ENCODE results near the gene IKZF1. TPM values are rescaled to one million over a fixed set of nuclear protein-coding genes. Genes with fewer than 3 reads are reported as not detected.

The IKZF1 gene
- polyA plus RNA-seq, 2 donors: 1.0 to 1.1 TPM

GRCh38 chr7:50306494-50307367, 2.2 kb downstream of the IKZF1 start:
- WGBS, 2 donors: 66% methylated on average over 10 of the region's 10 CpGs
- H3K36me3 ChIP-seq (ENCODE audit: control insufficient read depth in 2 of 2, insufficient read depth in 2 of 2, low read length in 1 of 2): no peaks in the 10 kb centered on the region
- peak overlapping the region in 1 of 2 donors; percentile 15 for H3K27ac ChIP-seq (ENCODE audit: low read depth in 2 of 2, low read length in 1 of 2)
- H3K9me3 ChIP-seq (ENCODE audit: control insufficient read depth in 2 of 2, insufficient read depth in 1 of 2, low read depth in 1 of 2, low read length in 1 of 2): peaks cover 0 to 3% of the 10 kb centered on the region in 2 donors
- H3K27me3 ChIP-seq (ENCODE audit: control insufficient read depth in 1 of 2, insufficient read depth in 2 of 2, low read length in 2 of 2): peaks cover 6 to 7% of the 10 kb centered on the region in 2 donors
- peaks cover 4 to 11% of the 10 kb centered on the region in 2 donors for H3K4me1 ChIP-seq (ENCODE audit: control insufficient read depth in 2 of 2, insufficient read depth in 2 of 2, low read length in 1 of 2)
- H3K4me3 ChIP-seq (ENCODE audit: low read depth in 1 of 2, low read length in 2 of 2): peak overlapping the region in 1 of 2 donors; percentile 16

- H3K4me3 ChIP-seq (ENCODE audit: low read depth in 1 of 2, low read length in 2 of 2): no peak overlapping the region
- 42 to 53% methylated on average over 10 of the region's 10 CpGs for WGBS, 2 donors
- H3K9me3 ChIP-seq (ENCODE audit: control insufficient read depth in 2 of 2, insufficient read depth in 1 of 2, low read depth in 1 of 2, low read length in 1 of 2): peaks cover 0 to 3% of the 10 kb centered on the region in 2 donors
- H3K27ac ChIP-seq (ENCODE audit: low read depth in 2 of 2, low read length in 1 of 2): no peak overlapping the region
- peaks cover 4 to 7% of the 10 kb centered on the region in 2 donors for H3K27me3 ChIP-seq (ENCODE audit: control insufficient read depth in 1 of 2, insufficient read depth in 2 of 2, low read length in 2 of 2)
- H3K36me3 ChIP-seq (ENCODE audit: control insufficient read depth in 2 of 2, insufficient read depth in 2 of 2, low read length in 1 of 2): no peaks in the 10 kb centered on the region
- peaks cover 4 to 11% of the 10 kb centered on the region in 2 donors for H3K4me1 ChIP-seq (ENCODE audit: control insufficient read depth in 2 of 2, insufficient read depth in 2 of 2, low read length in 1 of 2)
These were observed 3.0 kb downstream of the IKZF1 start for GRCh38 chr7:50307368-50308032.

GRCh38 chr7:50308203-50308531, 3.7 kb downstream of the IKZF1 start:
- no peak overlapping the region for H3K4me3 ChIP-seq (ENCODE audit: low read depth in 1 of 2, low read length in 2 of 2)
- H3K27ac ChIP-seq (ENCODE audit: low read depth in 2 of 2, low read length in 1 of 2): peak overlapping the region; percentile 54 to 61

GRCh38 chr7:50308532-50309385, 4.2 kb downstream of the IKZF1 start:
- Histone ChIP-seq H3K27me3 (ENCODE audit: control insufficient read depth in 1 of 2, insufficient read depth in 2 of 2, low read length in 2 of 2) (peaks cover 0 to 4% of the 10 kb centered on the region in 2 donors), H3K4me3 (ENCODE audit: low read depth in 1 of 2, low read length in 2 of 2) (no peak overlapping the region), H3K36me3 (ENCODE audit: control insufficient read depth in 2 of 2, insufficient read depth in 2 of 2, low read length in 1 of 2) (no peaks in the 10 kb centered on the region), H3K9me3 (ENCODE audit: control insufficient read depth in 2 of 2, insufficient read depth in 1 of 2, low read depth in 1 of 2, low read length in 1 of 2) (peaks cover 0 to 3% of the 10 kb centered on the region in 2 donors), H3K4me1 (ENCODE audit: control insufficient read depth in 2 of 2, insufficient read depth in 2 of 2, low read length in 1 of 2) (peaks cover 4 to 8% of the 10 kb centered on the region in 2 donors), H3K27ac (ENCODE audit: low read depth in 2 of 2, low read length in 1 of 2) (peak overlapping the region; percentile 1 to 54)
- 61 to 65% methylated on average over 18 of the region's 18 CpGs for WGBS, 2 donors

More at GRCh38 chr7:50308203-50308531, 3.7 kb downstream of the IKZF1 start:
- Histone ChIP-seq H3K36me3 (ENCODE audit: control insufficient read depth in 2 of 2, insufficient read depth in 2 of 2, low read length in 1 of 2) (no peaks in the 10 kb centered on the region), H3K4me1 (ENCODE audit: control insufficient read depth in 2 of 2, insufficient read depth in 2 of 2, low read length in 1 of 2) (peaks cover 4 to 11% of the 10 kb centered on the region in 2 donors), H3K9me3 (ENCODE audit: control insufficient read depth in 2 of 2, insufficient read depth in 1 of 2, low read depth in 1 of 2, low read length in 1 of 2) (peaks cover 0 to 3% of the 10 kb centered on the region in 2 donors), H3K27me3 (ENCODE audit: control insufficient read depth in 1 of 2, insufficient read depth in 2 of 2, low read length in 2 of 2) (peaks cover 0 to 7% of the 10 kb centered on the region in 2 donors)
- 67 to 74% methylated on average over 3 of the region's 3 CpGs for WGBS, 2 donors

- WGBS, 2 donors: 62 to 74% methylated on average over 3 of the region's 3 CpGs
- no peaks in the 10 kb centered on the region for H3K9me3 ChIP-seq (ENCODE audit: control insufficient read depth in 2 of 2, insufficient read depth in 1 of 2, low read depth in 1 of 2, low read length in 1 of 2)
- H3K27ac ChIP-seq (ENCODE audit: low read depth in 2 of 2, low read length in 1 of 2): no peak overlapping the region
- H3K4me3 ChIP-seq (ENCODE audit: low read depth in 1 of 2, low read length in 2 of 2): no peak overlapping the region
- H3K27me3 ChIP-seq (ENCODE audit: control insufficient read depth in 1 of 2, insufficient read depth in 2 of 2, low read length in 2 of 2): no peaks in the 10 kb centered on the region
- H3K36me3 ChIP-seq (ENCODE audit: control insufficient read depth in 2 of 2, insufficient read depth in 2 of 2, low read length in 1 of 2): no peaks in the 10 kb centered on the region
- peaks cover 0 to under 1% of the 10 kb centered on the region in 2 donors for H3K4me1 ChIP-seq (ENCODE audit: control insufficient read depth in 2 of 2, insufficient read depth in 2 of 2, low read length in 1 of 2)
These were observed 5.2 kb downstream of the IKZF1 start for GRCh38 chr7:50309721-50310120.

- Histone ChIP-seq H3K9me3 (ENCODE audit: control insufficient read depth in 2 of 2, insufficient read depth in 1 of 2, low read depth in 1 of 2, low read length in 1 of 2) (no peaks in the 10 kb centered on the region), H3K4me1 (ENCODE audit: control insufficient read depth in 2 of 2, insufficient read depth in 2 of 2, low read length in 1 of 2) (no peaks in the 10 kb centered on the region), H3K36me3 (ENCODE audit: control insufficient read depth in 2 of 2, insufficient read depth in 2 of 2, low read length in 1 of 2) (no peaks in the 10 kb centered on the region), H3K27me3 (ENCODE audit: control insufficient read depth in 1 of 2, insufficient read depth in 2 of 2, low read length in 2 of 2) (no peaks in the 10 kb centered on the region), H3K27ac (ENCODE audit: low read depth in 2 of 2, low read length in 1 of 2) (no peak overlapping the region), H3K4me3 (ENCODE audit: low read depth in 1 of 2, low read length in 2 of 2) (no peak overlapping the region)
- 67% methylated on average over 6 of the region's 6 CpGs for WGBS, 2 donors
These were observed 5.8 kb downstream of the IKZF1 start for GRCh38 chr7:50310361-50310760.

- H3K9me3 ChIP-seq (ENCODE audit: control insufficient read depth in 2 of 2, insufficient read depth in 1 of 2, low read depth in 1 of 2, low read length in 1 of 2): no peaks in the 10 kb centered on the region
- H3K4me1 ChIP-seq (ENCODE audit: control insufficient read depth in 2 of 2, insufficient read depth in 2 of 2, low read length in 1 of 2): no peaks in the 10 kb centered on the region
- no peaks in the 10 kb centered on the region for H3K36me3 ChIP-seq (ENCODE audit: control insufficient read depth in 2 of 2, insufficient read depth in 2 of 2, low read length in 1 of 2)
- H3K4me3 ChIP-seq (ENCODE audit: low read depth in 1 of 2, low read length in 2 of 2): no peak overlapping the region
- WGBS, 2 donors: 85 to 91% methylated on average over 1 of the region's 1 CpG
- no peaks in the 10 kb centered on the region for H3K27me3 ChIP-seq (ENCODE audit: control insufficient read depth in 1 of 2, insufficient read depth in 2 of 2, low read length in 2 of 2)
- no peak overlapping the region for H3K27ac ChIP-seq (ENCODE audit: low read depth in 2 of 2, low read length in 1 of 2)
These were observed 6.4 kb downstream of the IKZF1 start for GRCh38 chr7:50310956-50311355.

GRCh38 chr7:50312250-50313162, 8.0 kb downstream of the IKZF1 start:
- Histone ChIP-seq H3K27me3 (ENCODE audit: control insufficient read depth in 1 of 2, insufficient read depth in 2 of 2, low read length in 2 of 2) (no peaks in the 10 kb centered on the region), H3K27ac (ENCODE audit: low read depth in 2 of 2, low read length in 1 of 2) (peak overlapping the region in 1 of 2 donors; percentile 52), H3K36me3 (ENCODE audit: control insufficient read depth in 2 of 2, insufficient read depth in 2 of 2, low read length in 1 of 2) (no peaks in the 10 kb centered on the region), H3K4me3 (ENCODE audit: low read depth in 1 of 2, low read length in 2 of 2) (no peak overlapping the region), H3K4me1 (ENCODE audit: control insufficient read depth in 2 of 2, insufficient read depth in 2 of 2, low read length in 1 of 2) (no peaks in the 10 kb centered on the region), H3K9me3 (ENCODE audit: control insufficient read depth in 2 of 2, insufficient read depth in 1 of 2, low read depth in 1 of 2, low read length in 1 of 2) (no peaks in the 10 kb centered on the region)
- 58% methylated on average over 10 of the region's 10 CpGs for WGBS, 2 donors
